Stimulated activated CD8-positive, alpha-beta memory T cell treated with anti-CD3 and anti-CD28 coated beads, Interleukin-12 subunit alpha, Interleukin-12 subunit beta, amount 100 ng/mL, for 24 hours (primary cell): ENCODE measurements around the gene WDR5B.
"Not testable (repeated sequence)": the region's sequence is repeated elsewhere in the genome, so short reads cannot be mapped to it uniquely, and the experiment has no call there.

Experiments used
- DNase-seq: peaks from one replicate; pipeline ENCODE4 v3.0.0-alpha.2; 2020; ENCODE audit errors: extremely low read depth

Gene WDR5B

DNA sequence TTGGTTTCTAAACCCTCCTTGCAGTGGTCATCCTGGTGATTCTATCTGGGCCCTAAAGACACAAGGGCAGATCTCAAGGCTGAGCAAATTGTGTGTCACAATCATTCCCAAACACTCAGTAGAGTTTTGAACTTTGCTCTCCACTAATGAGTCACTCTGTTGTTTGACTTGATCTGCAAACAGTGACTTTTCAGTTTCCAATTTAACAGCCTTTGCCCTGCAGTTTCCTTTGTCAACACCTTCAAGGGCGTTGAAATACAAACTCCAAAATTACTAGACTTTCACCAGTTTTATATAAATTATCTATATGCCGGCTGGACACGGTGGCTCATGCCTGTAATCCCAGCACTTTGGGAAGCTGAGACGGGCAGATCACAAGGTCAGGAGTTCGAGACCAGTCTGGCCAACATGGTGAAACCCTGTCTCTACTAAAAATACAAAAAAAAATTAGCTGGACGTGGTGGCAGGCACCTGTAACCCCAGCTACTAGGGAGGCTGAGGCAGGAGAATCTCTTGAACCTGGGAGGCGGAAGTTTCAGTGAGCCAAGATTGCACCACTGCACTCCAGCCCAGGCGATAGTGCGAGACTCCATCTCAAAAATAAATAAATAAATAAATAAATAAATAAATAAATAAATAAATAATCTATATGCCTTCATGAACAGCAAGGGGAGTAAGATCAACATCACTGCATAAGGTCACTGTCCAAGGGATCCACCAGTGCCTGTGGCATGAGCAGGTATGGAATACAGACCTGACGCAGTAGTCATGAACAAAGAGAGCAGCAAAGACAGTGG is 50.1 kb downstream of the WDR5B start:
- not testable (repeated sequence) for DNase-seq

DNA sequence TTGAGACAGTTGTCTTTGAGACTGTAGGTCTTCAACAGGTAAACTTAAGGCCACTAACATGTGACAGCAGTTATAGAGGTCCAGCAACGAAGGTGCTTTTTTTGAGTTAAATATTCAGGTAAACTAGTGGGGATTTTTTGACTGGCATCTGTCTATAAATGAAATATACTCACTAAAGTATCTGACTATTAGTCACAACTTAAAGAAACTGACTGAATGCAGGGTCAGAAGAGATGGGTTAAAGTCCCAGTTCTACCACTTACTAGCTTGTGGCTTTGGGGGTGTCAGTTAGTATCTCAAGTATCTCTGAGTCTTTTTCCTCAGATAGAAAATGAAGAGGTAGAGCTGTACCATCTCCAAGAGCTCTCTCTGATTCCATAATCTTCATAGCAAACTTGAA is 50.8 kb downstream of the WDR5B start:
- DNase-seq: no peak

DNA sequence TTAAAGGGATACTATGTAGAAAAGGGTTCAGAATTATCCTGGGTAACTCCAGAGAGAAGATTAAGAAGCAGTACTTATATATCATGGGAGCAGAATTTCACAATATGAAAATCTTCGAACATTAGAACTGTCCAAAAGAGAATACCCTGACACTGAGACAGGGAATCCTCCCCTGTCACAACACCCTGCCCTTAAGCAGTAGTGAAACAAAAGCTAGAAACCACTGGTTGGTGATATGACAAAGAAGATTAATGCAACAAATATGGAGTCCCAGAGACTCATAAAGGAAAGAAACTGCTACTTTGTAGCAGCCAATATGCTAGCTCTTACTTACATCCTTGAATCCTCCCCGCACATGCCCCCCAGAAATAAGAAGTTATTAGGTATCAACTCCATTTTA is 51.4 kb downstream of the WDR5B start:
- DNase-seq: no peak
